K562 (cell line): ENCODE results near the gene AFG1L. TPM values are rescaled to one million over a fixed set of nuclear protein-coding genes. Genes with fewer than 3 reads are reported as not detected.

Experiments used
- ASH1L ChIP-seq: fragments of 450-650 bp; IDR thresholded peaks from 2 replicates; pipeline ENCODE4 v1.6.1; 2018; ENCODE audit warnings: borderline replicate concordance, mild to moderate bottlenecking, low read depth; ENCODE audit not compliant: partially characterized antibody
- DDX20 ChIP-seq: fragments of 450-650 bp; IDR thresholded peaks from 2 replicates; pipeline ENCODE4 v1.6.1; 2016; ENCODE audit warnings: missing genetic modification characterization, low read depth, mild to moderate bottlenecking, missing compliant biosample characterization, moderate library complexity
- ETV5 ChIP-seq: sonication (generic); formaldehyde crosslinking; IDR thresholded peaks from 2 replicates; pipeline ENCODE4 v1.4.0; 2020; ENCODE audit warnings: low read depth, mild to moderate bottlenecking, missing genetic modification reagents
- HDAC2 ChIP-seq: fragments of 450-650 bp; IDR thresholded peaks from 2 replicates; pipeline ENCODE4 v1.6.1; 2016; ENCODE audit warnings: mild to moderate bottlenecking
- HDAC3 ChIP-seq: fragments of 450-650 bp; IDR thresholded peaks from 2 replicates; pipeline ENCODE4 v1.6.1; 2018; ENCODE audit warnings: borderline replicate concordance, mild to moderate bottlenecking, moderate library complexity; ENCODE audit not compliant: partially characterized antibody
- HMG20A ChIP-seq: fragments of 450-650 bp; formaldehyde crosslinking; conservative IDR thresholded peaks from 2 replicates; pipeline ENCODE4 v1.4.0; 2020; ENCODE audit warnings: mild to moderate bottlenecking, mixed read lengths
- STAT5A ChIP-seq: IDR thresholded peaks from 2 replicates; pipeline ENCODE4 v1.6.1; 2012; ENCODE audit warnings: low read length, inconsistent platforms, borderline replicate concordance
- XRCC5 ChIP-seq: fragments of 200-400 bp; formaldehyde crosslinking; IDR thresholded peaks from 2 replicates; pipeline ENCODE4 v1.6.1; 2017; ENCODE audit warnings: low read depth, mild to moderate bottlenecking, low read length
- ZNF174 ChIP-seq: fragments of 250-450 bp; sonication (Bioruptor Pico); IDR thresholded peaks from 2 replicates; pipeline ENCODE4 v1.4.0; 2020; ENCODE audit warnings: mild to moderate bottlenecking
- ZNF282 ChIP-seq: sonication (generic); formaldehyde crosslinking; IDR thresholded peaks from 2 replicates; pipeline ENCODE4 v1.8.1; 2023; ENCODE audit warnings: missing genetic modification reagents
- polyA plus RNA-seq, 8 experiments: library from polyadenylated mRNA; depleted of rRNA in 4 of 8; stranded (reverse) in 5 of 8; unstranded in 3 of 8; fragments of >200 nt; fragmentation: Nextera tagmentation in 2 of 8; fragmentation: Illumina TruSeq in 1 of 8; extraction: Ambion mirVana in 2 of 8; extraction: Trizol in 1 of 8; gene quantifications; 2 replicates each; pipeline versions ENCODE4 v1.2.1 to v1.2.3, GENCODE V29; 2011 to 2014; ENCODE audit warnings: inconsistent platforms in 1 of 8, missing spikeins in 1 of 8
- total RNA-seq, 7 experiments: library from RNA; depleted of rRNA in 6 of 7; stranded (reverse); fragments of >200 nt in 6 of 7; fragmentation: Illumina TruSeq in 2 of 7; extraction: Trizol in 2 of 7; gene quantifications; 2 replicates each; pipeline versions ENCODE4 v1.2.1 to v1.2.3, GENCODE V29; 2011 to 2021; ENCODE audit warnings: low replicate concordance in 1 of 7
- TF ChIP-seq, protein P1 (sequence below): fragments of 450-650 bp; IDR thresholded peaks from 2 replicates; pipeline ENCODE4 v1.6.1; 2016; ENCODE audit warnings: mild to moderate bottlenecking, moderate library complexity
- TF ChIP-seq, protein P2 (sequence below), 2 experiments: IDR thresholded peaks in 1 of 2; conservative IDR thresholded peaks in 1 of 2; 2 replicates each; pipeline ENCODE4 v1.6.1; 2016; ENCODE audit warnings: low read depth in 2 of 2, mild to moderate bottlenecking in 1 of 2, missing compliant biosample characterization in 1 of 2, missing genetic modification characterization in 1 of 2, moderate library complexity in 1 of 2

The AFG1L gene
- total and polyA plus RNA-seq, 9 of the 15 experiments (the other 6 are each of a cell fraction or from before 2014, with no cell fraction given) = 2.2 to 15.5 (median 5.8) TPM

DNA sequence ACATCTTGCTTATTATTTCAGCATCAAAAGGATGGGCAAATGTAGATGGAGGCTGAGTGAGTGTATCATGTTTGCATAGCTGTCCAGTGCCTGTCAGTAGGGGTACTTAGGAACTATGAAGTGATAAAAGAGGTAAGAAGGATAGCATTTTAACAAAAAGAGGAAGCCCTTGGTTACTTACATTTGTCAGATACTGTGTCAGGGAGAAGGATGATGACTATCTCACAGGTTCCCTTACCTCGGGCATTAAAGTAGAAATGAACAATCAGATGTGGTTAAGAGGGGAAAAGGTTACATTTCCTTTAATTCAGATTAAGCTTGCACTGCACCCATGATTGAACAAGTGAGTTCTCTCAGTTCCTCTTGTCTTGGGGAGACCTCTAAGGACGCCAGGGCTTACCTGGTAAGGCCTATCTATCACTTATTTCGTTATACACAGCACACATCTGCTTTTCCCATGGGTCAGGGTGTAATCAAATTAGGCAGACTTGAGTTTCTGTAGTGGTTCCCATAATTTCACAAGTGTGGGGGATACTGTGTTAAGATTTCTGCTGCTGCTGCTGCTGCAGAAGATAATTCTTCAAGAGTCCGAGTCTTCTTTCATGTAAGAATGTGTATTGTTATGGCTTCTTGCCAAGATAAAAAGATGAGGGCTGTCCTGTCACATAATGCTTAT is 270.4 kb downstream of the AFG1L start (continued):
- TF ChIP-seq, protein P1, sequence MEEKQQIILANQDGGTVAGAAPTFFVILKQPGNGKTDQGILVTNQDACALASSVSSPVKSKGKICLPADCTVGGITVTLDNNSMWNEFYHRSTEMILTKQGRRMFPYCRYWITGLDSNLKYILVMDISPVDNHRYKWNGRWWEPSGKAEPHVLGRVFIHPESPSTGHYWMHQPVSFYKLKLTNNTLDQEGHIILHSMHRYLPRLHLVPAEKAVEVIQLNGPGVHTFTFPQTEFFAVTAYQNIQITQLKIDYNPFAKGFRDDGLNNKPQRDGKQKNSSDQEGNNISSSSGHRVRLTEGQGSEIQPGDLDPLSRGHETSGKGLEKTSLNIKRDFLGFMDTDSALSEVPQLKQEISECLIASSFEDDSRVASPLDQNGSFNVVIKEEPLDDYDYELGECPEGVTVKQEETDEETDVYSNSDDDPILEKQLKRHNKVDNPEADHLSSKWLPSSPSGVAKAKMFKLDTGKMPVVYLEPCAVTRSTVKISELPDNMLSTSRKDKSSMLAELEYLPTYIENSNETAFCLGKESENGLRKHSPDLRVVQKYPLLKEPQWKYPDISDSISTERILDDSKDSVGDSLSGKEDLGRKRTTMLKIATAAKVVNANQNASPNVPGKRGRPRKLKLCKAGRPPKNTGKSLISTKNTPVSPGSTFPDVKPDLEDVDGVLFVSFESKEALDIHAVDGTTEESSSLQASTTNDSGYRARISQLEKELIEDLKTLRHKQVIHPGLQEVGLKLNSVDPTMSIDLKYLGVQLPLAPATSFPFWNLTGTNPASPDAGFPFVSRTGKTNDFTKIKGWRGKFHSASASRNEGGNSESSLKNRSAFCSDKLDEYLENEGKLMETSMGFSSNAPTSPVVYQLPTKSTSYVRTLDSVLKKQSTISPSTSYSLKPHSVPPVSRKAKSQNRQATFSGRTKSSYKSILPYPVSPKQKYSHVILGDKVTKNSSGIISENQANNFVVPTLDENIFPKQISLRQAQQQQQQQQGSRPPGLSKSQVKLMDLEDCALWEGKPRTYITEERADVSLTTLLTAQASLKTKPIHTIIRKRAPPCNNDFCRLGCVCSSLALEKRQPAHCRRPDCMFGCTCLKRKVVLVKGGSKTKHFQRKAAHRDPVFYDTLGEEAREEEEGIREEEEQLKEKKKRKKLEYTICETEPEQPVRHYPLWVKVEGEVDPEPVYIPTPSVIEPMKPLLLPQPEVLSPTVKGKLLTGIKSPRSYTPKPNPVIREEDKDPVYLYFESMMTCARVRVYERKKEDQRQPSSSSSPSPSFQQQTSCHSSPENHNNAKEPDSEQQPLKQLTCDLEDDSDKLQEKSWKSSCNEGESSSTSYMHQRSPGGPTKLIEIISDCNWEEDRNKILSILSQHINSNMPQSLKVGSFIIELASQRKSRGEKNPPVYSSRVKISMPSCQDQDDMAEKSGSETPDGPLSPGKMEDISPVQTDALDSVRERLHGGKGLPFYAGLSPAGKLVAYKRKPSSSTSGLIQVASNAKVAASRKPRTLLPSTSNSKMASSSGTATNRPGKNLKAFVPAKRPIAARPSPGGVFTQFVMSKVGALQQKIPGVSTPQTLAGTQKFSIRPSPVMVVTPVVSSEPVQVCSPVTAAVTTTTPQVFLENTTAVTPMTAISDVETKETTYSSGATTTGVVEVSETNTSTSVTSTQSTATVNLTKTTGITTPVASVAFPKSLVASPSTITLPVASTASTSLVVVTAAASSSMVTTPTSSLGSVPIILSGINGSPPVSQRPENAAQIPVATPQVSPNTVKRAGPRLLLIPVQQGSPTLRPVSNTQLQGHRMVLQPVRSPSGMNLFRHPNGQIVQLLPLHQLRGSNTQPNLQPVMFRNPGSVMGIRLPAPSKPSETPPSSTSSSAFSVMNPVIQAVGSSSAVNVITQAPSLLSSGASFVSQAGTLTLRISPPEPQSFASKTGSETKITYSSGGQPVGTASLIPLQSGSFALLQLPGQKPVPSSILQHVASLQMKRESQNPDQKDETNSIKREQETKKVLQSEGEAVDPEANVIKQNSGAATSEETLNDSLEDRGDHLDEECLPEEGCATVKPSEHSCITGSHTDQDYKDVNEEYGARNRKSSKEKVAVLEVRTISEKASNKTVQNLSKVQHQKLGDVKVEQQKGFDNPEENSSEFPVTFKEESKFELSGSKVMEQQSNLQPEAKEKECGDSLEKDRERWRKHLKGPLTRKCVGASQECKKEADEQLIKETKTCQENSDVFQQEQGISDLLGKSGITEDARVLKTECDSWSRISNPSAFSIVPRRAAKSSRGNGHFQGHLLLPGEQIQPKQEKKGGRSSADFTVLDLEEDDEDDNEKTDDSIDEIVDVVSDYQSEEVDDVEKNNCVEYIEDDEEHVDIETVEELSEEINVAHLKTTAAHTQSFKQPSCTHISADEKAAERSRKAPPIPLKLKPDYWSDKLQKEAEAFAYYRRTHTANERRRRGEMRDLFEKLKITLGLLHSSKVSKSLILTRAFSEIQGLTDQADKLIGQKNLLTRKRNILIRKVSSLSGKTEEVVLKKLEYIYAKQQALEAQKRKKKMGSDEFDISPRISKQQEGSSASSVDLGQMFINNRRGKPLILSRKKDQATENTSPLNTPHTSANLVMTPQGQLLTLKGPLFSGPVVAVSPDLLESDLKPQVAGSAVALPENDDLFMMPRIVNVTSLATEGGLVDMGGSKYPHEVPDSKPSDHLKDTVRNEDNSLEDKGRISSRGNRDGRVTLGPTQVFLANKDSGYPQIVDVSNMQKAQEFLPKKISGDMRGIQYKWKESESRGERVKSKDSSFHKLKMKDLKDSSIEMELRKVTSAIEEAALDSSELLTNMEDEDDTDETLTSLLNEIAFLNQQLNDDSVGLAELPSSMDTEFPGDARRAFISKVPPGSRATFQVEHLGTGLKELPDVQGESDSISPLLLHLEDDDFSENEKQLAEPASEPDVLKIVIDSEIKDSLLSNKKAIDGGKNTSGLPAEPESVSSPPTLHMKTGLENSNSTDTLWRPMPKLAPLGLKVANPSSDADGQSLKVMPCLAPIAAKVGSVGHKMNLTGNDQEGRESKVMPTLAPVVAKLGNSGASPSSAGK = no peak
- TF ChIP-seq ETV5 = no peak; the same call in 1 of the 2 replicates
- no peak for TF ChIP-seq ZNF282 (CRISPR knock-in tag)
- TF ChIP-seq HDAC2 = peak; percentile 18; the same call in 1 of the 2 replicates
- TF ChIP-seq HDAC3 = no peak
- no peak for TF ChIP-seq ZNF174 (CRISPR knock-in tag)
- TF ChIP-seq STAT5A = 0 out of 2 replicates have a peak, but pooled peaks have one; percentile 48
- no peak for TF ChIP-seq ASH1L
- no peak for TF ChIP-seq HMG20A (CRISPR knock-in tag)
- TF ChIP-seq XRCC5 = no peak
- TF ChIP-seq, protein P2, sequence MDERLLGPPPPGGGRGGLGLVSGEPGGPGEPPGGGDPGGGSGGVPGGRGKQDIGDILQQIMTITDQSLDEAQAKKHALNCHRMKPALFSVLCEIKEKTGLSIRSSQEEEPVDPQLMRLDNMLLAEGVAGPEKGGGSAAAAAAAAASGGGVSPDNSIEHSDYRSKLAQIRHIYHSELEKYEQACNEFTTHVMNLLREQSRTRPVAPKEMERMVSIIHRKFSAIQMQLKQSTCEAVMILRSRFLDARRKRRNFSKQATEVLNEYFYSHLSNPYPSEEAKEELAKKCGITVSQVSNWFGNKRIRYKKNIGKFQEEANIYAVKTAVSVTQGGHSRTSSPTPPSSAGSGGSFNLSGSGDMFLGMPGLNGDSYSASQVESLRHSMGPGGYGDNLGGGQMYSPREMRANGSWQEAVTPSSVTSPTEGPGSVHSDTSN (CRISPR knock-in tag; IDR thresholded peaks at IDR 0.05; ENCODE audit: low read depth) = no peak
- TF ChIP-seq, protein P2 (tag; conservative IDR thresholded peaks at IDR 0.05; ENCODE audit: low read depth) = peak; percentile 76
- no peak for TF ChIP-seq DDX20 (tag)
